Right lobe of liver (tissue), 4 donors: ENCODE data around the gene ZFYVE16.

Experiments used
- CTCF ChIP-seq, 4 donors: fragments of 200-600 bp in 3 of 4; fragments of 450-650 bp in 1 of 4; IDR thresholded peaks; one replicate each; pipeline versions ENCODE4 v1.5.1 to v1.8.0; 2016 to 2022; ENCODE audit warnings: antibody characterized with exemption in 4 of 4, mild to moderate bottlenecking in 2 of 4
- POLR2A ChIP-seq: fragments of 450-650 bp; IDR thresholded peaks from one replicate; pipeline ENCODE4 v1.6.1; 2017; ENCODE audit warnings: antibody characterized with exemption, mild to moderate bottlenecking
- donor health status: DM: no; HTN: no; CAD: no.
- donor health status: DM: no; HTN: no; CAD: no.
- donor health status: DM: no; HTN: yes; CAD: no.

GRCh38 chr5:80442742-80443141, 34.9 kb downstream of the ZFYVE16 start:
- TF ChIP-seq POLR2A (no peak), CTCF (IDR thresholded peaks at IDR 0.05) (no peak)
